ENCODE measurements around the gene PTK6.

Gene PTK6

GRCh38 chr20:63505281-63505680 is 31.9 kb downstream of the PTK6 start:
- 86 to 89% methylated on average over 8 of the region's 8 CpGs for WGBS, 2 experiments

GRCh38 chr20:63504642-63505041 is 32.5 kb downstream of the PTK6 start:
- peaks cover 26% of the 10 kb centered on the region for H3K27me3 ChIP-seq (ENCODE audit: control insufficient read depth, insufficient read depth, low read length, poor library complexity, severe bottlenecking)
- no peak overlapping the region for H3K4me3 ChIP-seq (ENCODE audit: insufficient read depth, low read depth, low read length)
- H3K9me3 ChIP-seq (ENCODE audit: control insufficient read depth, low read length) = no peaks in the 10 kb centered on the region
- H3K36me3 ChIP-seq (ENCODE audit: control insufficient read depth, insufficient read depth, low read length) = no peaks in the 10 kb centered on the region
- H3K4me1 ChIP-seq (ENCODE audit: control insufficient read depth, insufficient read depth, low read length) = no peaks in the 10 kb centered on the region
- no peak overlapping the region for H3K27ac ChIP-seq (ENCODE audit: insufficient read depth, low read depth, low read length, poor library complexity, severe bottlenecking)
- WGBS, 2 experiments = 92% methylated on average over 9 of the region's 9 CpGs

More at GRCh38 chr20:63505281-63505680, 31.9 kb downstream of the PTK6 start:
- H3K27ac ChIP-seq (ENCODE audit: insufficient read depth, low read depth, low read length, poor library complexity, severe bottlenecking) = no peak overlapping the region
- no peaks in the 10 kb centered on the region for H3K36me3 ChIP-seq (ENCODE audit: control insufficient read depth, insufficient read depth, low read length)
- H3K27me3 ChIP-seq (ENCODE audit: control insufficient read depth, insufficient read depth, low read length, poor library complexity, severe bottlenecking) = peaks cover 20% of the 10 kb centered on the region
- no peak overlapping the region for H3K4me3 ChIP-seq (ENCODE audit: insufficient read depth, low read depth, low read length)
- H3K4me1 ChIP-seq (ENCODE audit: control insufficient read depth, insufficient read depth, low read length) = no peaks in the 10 kb centered on the region
- no peaks in the 10 kb centered on the region for H3K9me3 ChIP-seq (ENCODE audit: control insufficient read depth, low read length)

GRCh38 chr20:63503524-63503923 is 33.7 kb downstream of the PTK6 start:
- 68 to 75% methylated on average over 7 of the region's 7 CpGs for WGBS, 2 experiments
- no peak overlapping the region for H3K4me3 ChIP-seq (ENCODE audit: insufficient read depth, low read depth, low read length)
- H3K4me1 ChIP-seq (ENCODE audit: control insufficient read depth, insufficient read depth, low read length) = no peaks in the 10 kb centered on the region
- no peaks in the 10 kb centered on the region for H3K9me3 ChIP-seq (ENCODE audit: control insufficient read depth, low read length)
- no peaks in the 10 kb centered on the region for H3K36me3 ChIP-seq (ENCODE audit: control insufficient read depth, insufficient read depth, low read length)
- H3K27me3 ChIP-seq (ENCODE audit: control insufficient read depth, insufficient read depth, low read length, poor library complexity, severe bottlenecking) = peaks cover 38% of the 10 kb centered on the region
- no peak overlapping the region for H3K27ac ChIP-seq (ENCODE audit: insufficient read depth, low read depth, low read length, poor library complexity, severe bottlenecking)

GRCh38 chr20:63502671-63503172 is 34.5 kb downstream of the PTK6 start:
- Histone ChIP-seq H3K4me1 (ENCODE audit: control insufficient read depth, insufficient read depth, low read length) (no peaks in the 10 kb centered on the region), H3K9me3 (ENCODE audit: control insufficient read depth, low read length) (no peaks in the 10 kb centered on the region), H3K27me3 (ENCODE audit: control insufficient read depth, insufficient read depth, low read length, poor library complexity, severe bottlenecking) (peaks cover 46% of the 10 kb centered on the region), H3K4me3 (ENCODE audit: insufficient read depth, low read depth, low read length) (no peak overlapping the region), H3K27ac (ENCODE audit: insufficient read depth, low read depth, low read length, poor library complexity, severe bottlenecking) (no peak overlapping the region), H3K36me3 (ENCODE audit: control insufficient read depth, insufficient read depth, low read length) (no peaks in the 10 kb centered on the region)
- WGBS, 2 experiments = 72 to 77% methylated on average over 15 of the region's 15 CpGs

- WGBS, 2 experiments = 32 to 34% methylated on average over 26 of the region's 26 CpGs
- no peaks in the 10 kb centered on the region for H3K9me3 ChIP-seq (ENCODE audit: control insufficient read depth, low read length)
- H3K4me1 ChIP-seq (ENCODE audit: control insufficient read depth, insufficient read depth, low read length) = no peaks in the 10 kb centered on the region
- H3K36me3 ChIP-seq (ENCODE audit: control insufficient read depth, insufficient read depth, low read length) = no peaks in the 10 kb centered on the region
- H3K4me3 ChIP-seq (ENCODE audit: insufficient read depth, low read depth, low read length) = no peak overlapping the region
- peaks cover 52% of the 10 kb centered on the region for H3K27me3 ChIP-seq (ENCODE audit: control insufficient read depth, insufficient read depth, low read length, poor library complexity, severe bottlenecking)
- no peak overlapping the region for H3K27ac ChIP-seq (ENCODE audit: insufficient read depth, low read depth, low read length, poor library complexity, severe bottlenecking)
Observed at GRCh38 chr20:63501818-63502670, 35.1 kb downstream of the PTK6 start.

- 86 to 90% methylated on average over 27 of the region's 27 CpGs for WGBS, 2 experiments
- Histone ChIP-seq H3K9me3 (ENCODE audit: control insufficient read depth, low read length) (no peaks in the 10 kb centered on the region), H3K27ac (ENCODE audit: insufficient read depth, low read depth, low read length, poor library complexity, severe bottlenecking) (no peak overlapping the region), H3K27me3 (ENCODE audit: control insufficient read depth, insufficient read depth, low read length, poor library complexity, severe bottlenecking) (peaks cover 61% of the 10 kb centered on the region), H3K36me3 (ENCODE audit: control insufficient read depth, insufficient read depth, low read length) (no peaks in the 10 kb centered on the region), H3K4me1 (ENCODE audit: control insufficient read depth, insufficient read depth, low read length) (no peaks in the 10 kb centered on the region), H3K4me3 (ENCODE audit: insufficient read depth, low read depth, low read length) (no peak overlapping the region)
Observed at GRCh38 chr20:63500902-63501817, 36.0 kb downstream of the PTK6 start.

- no peaks in the 10 kb centered on the region for H3K36me3 ChIP-seq (ENCODE audit: control insufficient read depth, insufficient read depth, low read length)
- no peak overlapping the region for H3K4me3 ChIP-seq (ENCODE audit: insufficient read depth, low read depth, low read length)
- peaks cover 70% of the 10 kb centered on the region for H3K27me3 ChIP-seq (ENCODE audit: control insufficient read depth, insufficient read depth, low read length, poor library complexity, severe bottlenecking)
- no peak overlapping the region for H3K27ac ChIP-seq (ENCODE audit: insufficient read depth, low read depth, low read length, poor library complexity, severe bottlenecking)
- H3K9me3 ChIP-seq (ENCODE audit: control insufficient read depth, low read length) = no peaks in the 10 kb centered on the region
- no peaks in the 10 kb centered on the region for H3K4me1 ChIP-seq (ENCODE audit: control insufficient read depth, insufficient read depth, low read length)
- WGBS, 2 experiments = 87 to 88% methylated on average over 24 of the region's 24 CpGs
Observed at GRCh38 chr20:63500151-63500901, 36.9 kb downstream of the PTK6 start.

GRCh38 chr20:63499338-63499969 is 37.7 kb downstream of the PTK6 start:
- Histone ChIP-seq H3K27ac (ENCODE audit: insufficient read depth, low read depth, low read length, poor library complexity, severe bottlenecking) (no peak overlapping the region), H3K4me3 (ENCODE audit: insufficient read depth, low read depth, low read length) (no peak overlapping the region), H3K27me3 (ENCODE audit: control insufficient read depth, insufficient read depth, low read length, poor library complexity, severe bottlenecking) (peaks cover 70% of the 10 kb centered on the region), H3K36me3 (ENCODE audit: control insufficient read depth, insufficient read depth, low read length) (no peaks in the 10 kb centered on the region), H3K4me1 (ENCODE audit: control insufficient read depth, insufficient read depth, low read length) (no peaks in the 10 kb centered on the region), H3K9me3 (ENCODE audit: control insufficient read depth, low read length) (no peaks in the 10 kb centered on the region)
- 19% methylated on average over 48 of the region's 48 CpGs for WGBS, 2 experiments

GRCh38 chr20:63498960-63499337 is 38.2 kb downstream of the PTK6 start, which contains the start of gene EEF1A2:
TSS of gene EEF1A2 (minus strand) at chr20:63499083. CDS start at chr20:63497763, 1,320 bp downstream.
- Histone ChIP-seq H3K27me3 (ENCODE audit: control insufficient read depth, insufficient read depth, low read length, poor library complexity, severe bottlenecking) (peaks cover 70% of the 10 kb centered on the region), H3K36me3 (ENCODE audit: control insufficient read depth, insufficient read depth, low read length) (no peaks in the 10 kb centered on the region), H3K27ac (ENCODE audit: insufficient read depth, low read depth, low read length, poor library complexity, severe bottlenecking) (no peak within 1 kb of the TSS), H3K9me3 (ENCODE audit: control insufficient read depth, low read length) (no peaks in the 10 kb centered on the region), H3K4me3 (ENCODE audit: insufficient read depth, low read depth, low read length) (peak within 1 kb of the TSS; percentile 36), H3K4me1 (ENCODE audit: control insufficient read depth, insufficient read depth, low read length) (no peaks in the 10 kb centered on the region)
- WGBS, 2 experiments = 1% methylated on average over 58 of the region's 58 CpGs
